GM12878 (cell line): ENCODE results near the gene IFNA21. TPM values are rescaled to one million over a fixed set of nuclear protein-coding genes. Genes with fewer than 3 reads are reported as not detected.
A peak's percentile ranks its signal among the peaks of the same experiment; 100 is the strongest.

ENCODE experiments used
- ATAC-seq: fragments of 200-7000 bp; cut with Tn5 transposase; 3 replicates; pipeline ENCODE4 v1.9.1; 2020; ENCODE audit warnings: mild to moderate bottlenecking, moderate library complexity
- BruUV-seq: library from RNA; stranded (reverse); fragments of 400-500 nt; replicated peaks from 2 replicates; lab custom pipeline; 2021; lab: Mats Ljungman, UMichigan
- CTCF ChIA-PET: fragments of 300-600 bp; sonication (Branson Sonifier 250); formaldehyde crosslinking; extraction: SDS; loops from one replicate; lab custom pipeline; 2021; ENCODE audit warnings: inconsistent platforms; lab: Yijun Ruan, JAX
- POLR2A ChIA-PET: fragments of 350-600 bp; formaldehyde crosslinking; extraction: SDS; loops from one replicate; lab custom pipeline; 2021; ENCODE audit warnings: inconsistent platforms; lab: Charles Lee
- RAD21 ChIA-PET: fragments of 300-600 bp; sonication (Branson Sonifier 250); formaldehyde crosslinking; loops from one replicate; lab custom pipeline; 2023; ENCODE audit warnings: antibody characterized with exemption; ENCODE audit not compliant: unreplicated experiment; lab: Charles Lee
- SMC1A ChIA-PET: fragments of 300-600 bp; sonication (Branson Sonifier 250); formaldehyde crosslinking; loops from one replicate; lab custom pipeline; 2023; ENCODE audit not compliant: unreplicated experiment, uncharacterized antibody; lab: Charles Lee
- DNase-seq: peaks from one replicate; pipeline ENCODE4 v3.0.0-alpha.2; 2011; ENCODE audit warnings: low read depth, low spot score
- FAIRE-seq: peaks from 3 replicates; lab custom pipeline; 2011; peaks lifted over from hg19 to GRCh38; lab: Jason Lieb, UNC
- H2AFZ ChIP-seq: 2 replicates; pipeline ENCODE4 v1.6.0; 2011; ENCODE audit warnings: low read depth, low read length, control low read depth; ENCODE audit not compliant: control insufficient read depth
- H3K27ac ChIP-seq: 2 replicates; pipeline ENCODE4 v1.5.1; 2011; ENCODE audit warnings: control low read depth; ENCODE audit not compliant: control insufficient read depth, insufficient read depth
- H3K27me3 ChIP-seq, 2 experiments: replicated peaks in 1 of 2; 2 replicates each; pipeline versions ENCODE4 v1.6.0 to v1.6.1; 2011; ENCODE audit warnings: low read length in 1 of 2; ENCODE audit not compliant: control insufficient read depth in 2 of 2, insufficient read depth in 2 of 2
- H3K36me3 ChIP-seq, 2 experiments: 2 replicates each; pipeline ENCODE4 v1.5.1; 2011; ENCODE audit warnings: low read length in 1 of 2; ENCODE audit not compliant: control insufficient read depth in 2 of 2, insufficient read depth in 2 of 2
- H3K4me1 ChIP-seq: 2 replicates; pipeline ENCODE4 v1.6.1; 2011; ENCODE audit warnings: mild to moderate bottlenecking, low read length, moderate library complexity, mixed read lengths; ENCODE audit not compliant: control insufficient read depth, insufficient read depth
- H3K4me2 ChIP-seq: 2 replicates; pipeline ENCODE4 v1.6.0; 2011; ENCODE audit warnings: control low read depth; ENCODE audit not compliant: control insufficient read depth, insufficient read depth
- H3K4me3 ChIP-seq: fragments of 200-600 bp; sonication (generic); 2 replicates; pipeline ENCODE4 v1.5.1; 2016
- H3K79me2 ChIP-seq: 2 replicates; pipeline ENCODE4 v1.6.0; 2011; ENCODE audit warnings: low read length; ENCODE audit not compliant: control insufficient read depth, insufficient read depth
- H3K9ac ChIP-seq: 2 replicates; pipeline ENCODE4 v1.8.0; 2011; ENCODE audit warnings: low read length, control low read depth, mixed read lengths; ENCODE audit not compliant: control insufficient read depth, insufficient read depth
- H3K9me3 ChIP-seq: replicated peaks from 3 replicates; pipeline ENCODE4 v1.5.1; 2011; ENCODE audit warnings: mild to moderate bottlenecking, low read length; ENCODE audit not compliant: control insufficient read depth, insufficient read depth
- H4K20me1 ChIP-seq: 2 replicates; pipeline ENCODE4 v1.6.0; 2011; ENCODE audit not compliant: control insufficient read depth, insufficient read depth
- ATF2 ChIP-seq: IDR thresholded peaks from 2 replicates; pipeline ENCODE4 v1.6.1; 2012; ENCODE audit warnings: low read length, inconsistent platforms
- BHLHE40 ChIP-seq, 2 experiments: fragments of 450-650 bp in 1 of 2; IDR thresholded peaks; 2 replicates each; pipeline ENCODE4 v1.6.1; 2011 to 2017; ENCODE audit warnings: low read depth in 2 of 2, borderline replicate concordance in 1 of 2, improper control_type of control experiment in 1 of 2, low read length in 1 of 2, mild to moderate bottlenecking in 1 of 2
- E4F1 ChIP-seq: fragments of 450-650 bp; IDR thresholded peaks from 2 replicates; pipeline ENCODE4 v1.6.1; 2018; ENCODE audit warnings: borderline replicate concordance, mild to moderate bottlenecking; ENCODE audit not compliant: partially characterized antibody
- FOXK2 ChIP-seq: fragments of 450-650 bp; IDR thresholded peaks from 2 replicates; pipeline ENCODE4 v1.6.1; 2017; ENCODE audit warnings: mild to moderate bottlenecking, moderate library complexity
- IKZF1 ChIP-seq: fragments of 450-650 bp; conservative IDR thresholded peaks from 2 replicates; pipeline ENCODE4 v1.6.1; 2017; ENCODE audit warnings: antibody characterized with exemption, mild to moderate bottlenecking
- IKZF2 ChIP-seq, 2 experiments: fragments of 450-650 bp; IDR thresholded peaks; 2 replicates each; pipeline ENCODE4 v1.6.1; 2017; ENCODE audit warnings: mild to moderate bottlenecking in 2 of 2, moderate library complexity in 2 of 2
- IRF3 ChIP-seq: fragments of 450-650 bp; IDR thresholded peaks from 2 replicates; pipeline ENCODE4 v1.6.1; 2014; ENCODE audit warnings: mild to moderate bottlenecking
- RELB ChIP-seq: fragments of 450-650 bp; IDR thresholded peaks from 2 replicates; pipeline ENCODE4 v1.6.1; 2017; ENCODE audit warnings: low read depth, mild to moderate bottlenecking, moderate library complexity
- RFX5 ChIP-seq: IDR thresholded peaks from 2 replicates; pipeline ENCODE4 v1.6.1; 2011; ENCODE audit warnings: low read depth, low read length, improper control_type of control experiment
- RUNX3 ChIP-seq: IDR thresholded peaks from 2 replicates; pipeline ENCODE4 v1.6.1; 2012; ENCODE audit warnings: low read length, inconsistent platforms
- TCF12 ChIP-seq: IDR thresholded peaks from 2 replicates; pipeline ENCODE4 v1.6.1; 2011; ENCODE audit warnings: low read depth, mild to moderate bottlenecking, low read length
- TCF3 ChIP-seq: IDR thresholded peaks from 2 replicates; pipeline ENCODE4 v1.6.1; 2012; ENCODE audit warnings: low read depth, mild to moderate bottlenecking, low read length, borderline replicate concordance; ENCODE audit not compliant: insufficient read depth
- ZNF622 ChIP-seq: fragments of 450-650 bp; IDR thresholded peaks from 2 replicates; pipeline ENCODE4 v1.6.1; 2017; ENCODE audit warnings: mild to moderate bottlenecking, inconsistent platforms
- WGBS: methylation state at CpG from one replicate; pipeline ENCODE4 v1.1.6; 2016; ENCODE audit warnings: low lambda C conversion rate; ENCODE audit not compliant: insufficient replicate concordance, insufficient coverage; ENCODE audit errors: missing lambda C conversion rate; 5-methylcytosine and 5-hydroxymethylcytosine counted together
- in situ Hi-C: fragments of 300-500 bp; cut with MboI; formaldehyde crosslinking; loops from 9 replicates; pipeline ENCODE4 v1.14.3; 2018; ENCODE audit warnings: mixed read lengths
- intact Hi-C: fragments of 100-400 bp; cut with micrococcal nuclease; formaldehyde crosslinking; loops from one replicate; pipeline ENCODE4 v1.14.2; 2022; ENCODE audit not compliant: unreplicated experiment
- polyA plus RNA-seq, 11 experiments: library from polyadenylated mRNA; depleted of rRNA in 4 of 11; unstranded in 6 of 11; stranded (reverse) in 5 of 11; fragments of >200 nt; fragmentation: Nextera tagmentation in 4 of 11; fragmentation: Illumina TruSeq in 1 of 11; extraction: Ambion mirVana in 4 of 11; extraction: Trizol in 1 of 11; gene quantifications; 1 replicate in 1 of 11; 2 replicates in 10 of 11; pipeline versions ENCODE4 v1.2.1 to v1.2.3, GENCODE V29; 2011 to 2016; ENCODE audit warnings: inconsistent platforms in 2 of 11, missing spikeins in 2 of 11, low read depth in 1 of 11
- total RNA-seq, 4 experiments: library from RNA; depleted of rRNA in 3 of 4; stranded (reverse); fragments of >200 nt in 3 of 4; fragmentation: Illumina TruSeq in 1 of 4; extraction: Trizol in 1 of 4; gene quantifications; 2 replicates each; pipeline versions ENCODE4 v1.2.1 to v1.2.3, GENCODE V29; 2013 to 2021

The IFNA21 gene
- total and polyA plus RNA-seq, 10 of the 15 experiments (the other 5 are each of a cell fraction or from before 2014, with no cell fraction given): not detected

GRCh38 chr9:21121079-21121478 is 45.4 kb downstream of the IFNA21 start:
- H3K9ac ChIP-seq: no peak overlapping the region
- no peak overlapping the region for H3K4me2 ChIP-seq
- WGBS: 61% methylated on average over 2 of the region's 2 CpGs
- no peaks in the 10 kb centered on the region for H3K27me3 ChIP-seq
- H3K4me3 ChIP-seq: no peak overlapping the region
- H2AFZ ChIP-seq: no peak overlapping the region
- intact Hi-C loops (no loop called here), in situ Hi-C loops (loop anchor here (25.0 kb wide), 2 partner anchors 234 to 759 kb away; no protein-coding TSS in a partner anchor)
- ChIA-PET CTCF (interaction anchor here (1.2 kb wide), 1 partner anchor 10 kb away, joined by 7 read pairs; no protein-coding TSS in a partner anchor), RAD21 (interaction anchor here (1.0 kb wide), 1 partner anchor 94 kb away, joined by 3 read pairs; no protein-coding TSS in a partner anchor), SMC1A (interaction anchor here (1.2 to 1.3 kb wide), 2 partner anchors 9 to 12 kb away, joined by 4 to 5 read pairs; no protein-coding TSS in a partner anchor), POLR2A (no interaction called here)
- peaks cover 10% of the 10 kb centered on the region for H3K4me1 ChIP-seq
- H3K27ac ChIP-seq: no peak overlapping the region
- TF ChIP-seq IKZF2 (IDR thresholded peaks at IDR 0.05) (peak; percentile 51 to 60; a peak in 2 of 4 replicates), RFX5 (no peak), FOXK2 (no peak), ATF2 (no peak), TCF12 (peak; percentile 79; the same call in 1 of the 2 replicates), RELB (peak; percentile 37; the same call in 1 of the 2 replicates), IKZF1 (peak; percentile 54; the same call in 1 of the 2 replicates), ZNF622 (no peak), TCF3 (0 out of 2 replicates have a peak, but pooled peaks have one; percentile 40), E4F1 (no peak), RUNX3 (peak; percentile 81), IRF3 (no peak), BHLHE40 (IDR thresholded peaks at IDR 0.05; ENCODE audit: borderline replicate concordance in 1 of 2, low read depth in 2 of 2, low read length in 1 of 2) (peak in 1 of 2 experiments; percentile 56; a peak in 1 of 4 replicates)
- no peaks in the 10 kb centered on the region for H3K79me2 ChIP-seq
- BruUV-seq: no TSS peak
- H4K20me1 ChIP-seq: no peaks in the 10 kb centered on the region
- FAIRE-seq (no peak), ATAC-seq (peak; percentile 73), DNase-seq (no peak)
- H3K9me3 ChIP-seq: no peaks in the 10 kb centered on the region
- no peaks in the 10 kb centered on the region for H3K36me3 ChIP-seq
